NB4 (cell line): ENCODE results near the gene NTM.

Source experiments
- CTCF ChIP-seq: IDR thresholded peaks from one replicate; pipeline ENCODE4 v1.5.1; 2012; ENCODE audit warnings: low read depth, low read length
- MAX ChIP-seq: IDR thresholded peaks from 2 replicates; pipeline ENCODE4 v1.6.1; 2011; ENCODE audit warnings: low read depth, low read length
- MYC ChIP-seq: IDR thresholded peaks from 2 replicates; pipeline ENCODE4 v1.6.1; 2011; ENCODE audit warnings: low read depth, low read length
- POLR2A ChIP-seq: IDR thresholded peaks from 2 replicates; pipeline ENCODE4 v1.6.1; 2011; ENCODE audit warnings: mild to moderate bottlenecking; ENCODE audit not compliant: insufficient read length; ENCODE audit errors: extremely low read depth

- TF ChIP-seq CTCF (no peak), POLR2A (no peak), MYC (no peak), MAX (no peak)
Observed at GRCh38 chr11:132123854-132124835, 753.7 kb downstream of the NTM start.
